ENCODE measurements around the gene EPHA5.

The EPHA5 gene

GRCh38 chr4:65624651-65625050 lies 45.6 kb downstream of the EPHA5 start:
- no peak for DNase-seq (ENCODE audit: low spot score)

GRCh38 chr4:65623506-65623905 lies 46.8 kb downstream of the EPHA5 start:
- no peak for DNase-seq (ENCODE audit: low spot score)

- DNase-seq (ENCODE audit: low spot score): no peak
Measured at GRCh38 chr4:65617416-65617815, 52.9 kb downstream of the EPHA5 start.

- no peak for DNase-seq (ENCODE audit: low spot score)
Measured at GRCh38 chr4:65604515-65604914, 65.8 kb downstream of the EPHA5 start.

GRCh38 chr4:65600656-65601055 lies 69.6 kb downstream of the EPHA5 start:
- DNase-seq (ENCODE audit: low spot score): no peak

GRCh38 chr4:65599340-65599739 lies 70.9 kb downstream of the EPHA5 start:
- DNase-seq (ENCODE audit: low spot score): no peak

DNA sequence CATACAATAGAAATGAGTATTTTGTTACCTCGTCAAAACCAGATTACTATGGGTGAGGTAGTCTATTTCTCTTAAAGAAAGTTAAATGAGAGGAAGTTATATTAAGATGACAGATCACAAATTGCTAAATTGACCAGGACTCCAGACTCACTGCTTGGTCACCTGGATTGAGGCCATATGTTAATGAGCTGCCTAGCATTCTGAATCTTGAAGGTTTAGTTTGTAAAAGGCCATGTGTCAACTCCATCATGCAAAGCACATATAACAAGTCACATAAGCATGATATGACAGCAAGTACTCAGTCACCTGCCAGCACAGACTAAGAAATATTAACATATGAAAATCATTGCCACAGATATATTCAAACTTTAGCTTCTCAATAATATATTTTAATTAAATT lies 72.6 kb downstream of the EPHA5 start:
- DNase-seq (ENCODE audit: low spot score): no peak

GRCh38 chr4:65592089-65592488 lies 78.2 kb downstream of the EPHA5 start:
- DNase-seq (ENCODE audit: low spot score): no peak

DNA sequence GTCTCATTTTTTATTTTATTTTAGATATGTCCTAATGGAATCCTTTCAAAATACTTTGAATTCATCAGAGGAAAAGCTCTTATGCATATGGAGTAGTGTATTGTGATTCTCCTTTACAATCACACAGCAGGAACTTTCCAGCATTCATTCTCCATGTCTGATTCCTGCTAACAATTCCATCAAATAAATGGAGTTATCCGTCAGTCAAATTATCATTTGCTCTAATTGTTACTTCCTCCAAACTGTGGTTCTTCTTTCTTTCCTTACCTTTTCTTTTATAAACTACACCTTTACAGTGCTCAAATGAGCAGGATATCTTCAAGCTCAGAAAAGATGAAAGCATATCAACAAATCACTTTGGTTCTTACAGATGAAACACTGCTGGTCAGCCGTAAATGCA lies 80.4 kb downstream of the EPHA5 start:
- no peak for DNase-seq (ENCODE audit: low spot score)

- DNase-seq (ENCODE audit: low spot score): no peak
Measured at GRCh38 chr4:65589331-65589730, 81.0 kb downstream of the EPHA5 start.

GRCh38 chr4:65580551-65580950 lies 89.7 kb downstream of the EPHA5 start:
- no peak for DNase-seq (ENCODE audit: low spot score)

- no peak for DNase-seq (ENCODE audit: low spot score)
Measured at GRCh38 chr4:65566473-65566872, 103.8 kb downstream of the EPHA5 start.

GRCh38 chr4:65561164-65561563 lies 109.1 kb downstream of the EPHA5 start:
- no peak for DNase-seq (ENCODE audit: low spot score)

DNA sequence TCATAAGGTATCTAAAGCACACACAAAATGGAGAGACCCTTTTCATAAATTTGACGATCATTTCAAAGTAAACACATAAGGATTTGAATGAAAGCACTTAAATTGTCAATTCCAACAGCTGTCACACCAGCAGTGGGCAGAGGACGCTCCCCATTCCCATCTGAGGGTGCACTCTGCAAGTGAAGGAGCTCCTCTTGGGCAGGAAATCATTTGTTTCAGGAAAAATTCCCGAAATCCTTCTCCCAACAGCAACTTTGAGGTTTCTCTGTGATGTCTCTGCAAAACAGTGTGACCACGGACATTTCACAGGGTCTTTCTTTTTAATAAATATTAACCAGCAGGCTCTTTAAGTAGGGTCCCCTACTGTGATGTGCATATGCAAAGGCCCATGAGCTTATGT lies 111.0 kb downstream of the EPHA5 start:
- no peak for DNase-seq (ENCODE audit: low spot score)

- no peak for DNase-seq (ENCODE audit: low spot score)
Measured at GRCh38 chr4:65552057-65552456, 118.2 kb downstream of the EPHA5 start.

- no peak for DNase-seq (ENCODE audit: low spot score)
Measured at GRCh38 chr4:65550500-65550899, 119.8 kb downstream of the EPHA5 start.

DNA sequence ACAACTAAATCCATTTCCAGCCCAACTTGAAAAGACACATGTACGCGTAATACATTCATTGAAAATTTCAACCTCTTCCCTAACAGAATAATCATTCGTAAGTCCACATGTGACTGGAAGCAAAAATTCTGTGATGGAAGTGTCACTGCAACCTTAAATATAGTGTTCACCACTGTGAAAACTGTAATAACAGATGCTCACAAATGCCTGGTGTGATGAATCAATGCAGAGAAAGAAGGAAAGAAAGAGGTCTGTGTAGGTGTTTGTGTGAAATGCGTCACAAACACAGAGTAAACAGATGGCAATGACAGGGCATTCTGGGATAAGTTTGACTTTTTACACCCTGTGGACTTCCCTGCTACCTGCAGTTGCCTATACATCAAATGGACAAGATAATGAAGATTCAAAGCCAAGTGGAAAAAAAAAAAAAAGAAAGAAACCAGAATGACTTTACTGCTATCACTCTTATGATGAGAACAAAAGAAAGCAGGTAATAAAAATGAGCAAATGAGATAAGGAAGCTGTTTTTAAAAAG lies 123.3 kb downstream of the EPHA5 start:
- DNase-seq (ENCODE audit: low spot score): no peak

GRCh38 chr4:65538571-65538970 lies 131.7 kb downstream of the EPHA5 start:
- no peak for DNase-seq (ENCODE audit: low spot score)

DNA sequence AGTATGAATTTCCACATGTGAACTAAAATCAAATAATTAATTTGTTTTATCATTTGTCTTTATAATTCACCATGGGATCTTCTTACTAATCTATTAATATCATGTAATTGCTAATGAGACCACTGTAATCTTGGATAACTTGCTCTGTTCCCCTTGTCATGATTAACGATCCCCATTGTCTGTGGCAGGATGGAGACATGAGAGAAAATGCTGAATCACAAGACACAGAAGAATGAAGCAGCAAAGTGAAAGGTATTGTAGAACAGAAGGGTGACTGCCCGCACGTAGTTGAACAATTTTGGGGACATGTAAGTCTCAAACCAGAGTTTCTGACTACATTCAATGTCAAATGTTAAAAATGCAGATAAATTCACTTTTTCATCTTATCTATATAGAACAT lies 135.2 kb downstream of the EPHA5 start:
- DNase-seq (ENCODE audit: low spot score): no peak

- no peak for DNase-seq (ENCODE audit: low spot score)
Measured at GRCh38 chr4:65521666-65522065, 148.6 kb downstream of the EPHA5 start.

- DNase-seq (ENCODE audit: low spot score): no peak
Measured at GRCh38 chr4:65515646-65516045, 154.6 kb downstream of the EPHA5 start.

GRCh38 chr4:65510976-65511375 lies 159.3 kb downstream of the EPHA5 start:
- DNase-seq (ENCODE audit: low spot score): no peak

- DNase-seq (ENCODE audit: low spot score): no peak
Measured at GRCh38 chr4:65508168-65508567, 162.1 kb downstream of the EPHA5 start.

GRCh38 chr4:65502131-65502701 lies 168.1 kb downstream of the EPHA5 start:
- no peak for DNase-seq (ENCODE audit: low spot score)

DNA sequence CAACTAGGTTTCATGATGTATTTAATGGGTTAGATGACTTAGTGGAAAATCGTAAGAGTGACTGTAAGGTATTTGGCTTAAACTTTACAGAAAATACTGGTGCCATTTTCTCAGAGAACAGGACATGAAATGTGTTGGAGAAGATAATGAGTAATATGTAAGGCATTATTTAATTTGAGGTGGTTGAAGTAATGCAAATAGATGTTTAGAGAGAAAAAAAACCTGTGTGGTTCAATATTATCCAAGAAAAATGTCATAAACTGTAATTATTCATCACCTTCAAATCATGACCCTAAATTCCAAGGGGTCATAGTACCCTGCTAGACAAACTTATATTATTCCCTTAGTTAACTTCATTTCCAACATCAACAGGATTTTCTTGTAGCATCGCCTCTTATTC lies 171.7 kb downstream of the EPHA5 start:
- DNase-seq (ENCODE audit: low spot score): no peak

Data from left forelimb (tissue), 1 donor.